IMR-90 (cell line): ENCODE results near the gene LDHAL6B. TPM values are rescaled to one million over a fixed set of nuclear protein-coding genes. Genes with fewer than 3 reads are reported as not detected.

Source experiments
- ATAC-seq: fragments of 200-7000 bp; cut with Tn5 transposase; 2 replicates; pipeline ENCODE4 v1.9.1; 2020; ENCODE audit warnings: low read depth, mild to moderate bottlenecking, moderate library complexity
- BruUV-seq: library from RNA; stranded (reverse); fragments of 400-500 nt; replicated peaks from 2 replicates; lab custom pipeline; 2021; lab: Mats Ljungman, UMichigan
- CTCF ChIA-PET: fragments of 300-600 bp; formaldehyde crosslinking; extraction: SDS; loops from one replicate; lab custom pipeline; 2021; ENCODE audit warnings: antibody characterized with exemption; lab: Yijun Ruan, JAX
- POLR2A ChIA-PET: fragments of 300-600 bp; sonication (Branson Sonifier 250); formaldehyde crosslinking; loops from one replicate; lab custom pipeline; 2022; ENCODE audit warnings: antibody characterized with exemption; ENCODE audit not compliant: unreplicated experiment; lab: Charles Lee
- DNase-seq: peaks from one replicate; pipeline ENCODE4 v3.0.0; 2013
- H2AFZ ChIP-seq: replicated peaks from 2 replicates; pipeline ENCODE3; 2013; ENCODE audit warnings: low read length, mild to moderate bottlenecking; ENCODE audit not compliant: poor library complexity
- H2AK5ac ChIP-seq: 2 replicates; pipeline ENCODE4 v1.6.1; 2013; ENCODE audit warnings: low read depth, low read length, inconsistent platforms
- H2AK9ac ChIP-seq: replicated peaks from 2 replicates; pipeline ENCODE3; 2013; ENCODE audit warnings: mild to moderate bottlenecking, low read depth, low read length, moderate library complexity; ENCODE audit not compliant: poor library complexity
- H2BK120ac ChIP-seq: 2 replicates; pipeline ENCODE4 v1.6.1; 2013; ENCODE audit warnings: low read depth, low read length, inconsistent platforms
- H2BK15ac ChIP-seq: 3 replicates; pipeline ENCODE4 v1.6.1; 2013; ENCODE audit warnings: low read depth, low read length, inconsistent platforms
- H2BK20ac ChIP-seq: 2 replicates; pipeline ENCODE4 v1.6.1; 2013; ENCODE audit warnings: low read depth, mild to moderate bottlenecking, inconsistent platforms, low read length, moderate library complexity
- H2BK5ac ChIP-seq: 2 replicates; pipeline ENCODE4 v1.6.1; 2013; ENCODE audit warnings: mild to moderate bottlenecking, low read depth, low read length, inconsistent platforms; ENCODE audit not compliant: poor library complexity, severe bottlenecking
- H3K14ac ChIP-seq: replicated peaks from 2 replicates; pipeline ENCODE4 v1.6.1; 2013; ENCODE audit warnings: low read depth, low read length, inconsistent platforms
- H3K18ac ChIP-seq: 2 replicates; pipeline ENCODE4 v1.6.1; 2013; ENCODE audit warnings: low read depth, low read length, control low read depth
- H3K23ac ChIP-seq: 2 replicates; pipeline ENCODE4 v1.6.1; 2013; ENCODE audit warnings: low read depth, low read length, inconsistent platforms
- H3K27ac ChIP-seq: 2 replicates; pipeline ENCODE4 v1.5.1; 2013; ENCODE audit warnings: mild to moderate bottlenecking, control low read depth, low read length; ENCODE audit not compliant: insufficient read depth
- H3K27me3 ChIP-seq: 2 replicates; pipeline ENCODE4 v1.6.1; 2013; ENCODE audit warnings: low read length; ENCODE audit not compliant: control insufficient read depth, insufficient read depth
- H3K36me3 ChIP-seq: 2 replicates; pipeline ENCODE4 v1.6.1; 2013; ENCODE audit warnings: low read length, mixed read lengths; ENCODE audit not compliant: control insufficient read depth, insufficient read depth
- H3K4ac ChIP-seq: 2 replicates; pipeline ENCODE4 v1.6.1; 2013; ENCODE audit warnings: low read depth, low read length, inconsistent platforms
- H3K4me1 ChIP-seq: 2 replicates; pipeline ENCODE4 v1.6.1; 2013; ENCODE audit warnings: low read length, mixed read lengths; ENCODE audit not compliant: control insufficient read depth, insufficient read depth
- H3K4me2 ChIP-seq: 2 replicates; pipeline ENCODE4 v1.6.1; 2013; ENCODE audit warnings: low read depth, mild to moderate bottlenecking, control low read depth, low read length, moderate library complexity
- H3K4me3 ChIP-seq: 2 replicates; pipeline ENCODE4 v1.5.1; 2013; ENCODE audit warnings: low read depth, mild to moderate bottlenecking, control low read depth, low read length, moderate library complexity; ENCODE audit not compliant: insufficient read depth
- H3K56ac ChIP-seq: 2 replicates; pipeline ENCODE4 v1.6.1; 2013; ENCODE audit warnings: low read length, inconsistent platforms; ENCODE audit not compliant: insufficient read depth; ENCODE audit errors: extremely low read depth
- H3K79me1 ChIP-seq, 2 experiments: 2 replicates each; pipeline ENCODE4 v1.6.1; 2013; ENCODE audit warnings: low read length in 2 of 2, inconsistent platforms in 1 of 2, low read depth in 1 of 2
- H3K9ac ChIP-seq: 2 replicates; pipeline ENCODE4 v1.6.1; 2013; ENCODE audit warnings: low read depth, low read length, control low read depth
- H3K9me1 ChIP-seq: 2 replicates; pipeline ENCODE4 v1.6.1; 2013; ENCODE audit warnings: low read length, inconsistent platforms; ENCODE audit not compliant: insufficient read depth
- H3K9me3 ChIP-seq: 2 replicates; pipeline ENCODE4 v1.6.1; 2013; ENCODE audit warnings: low read length; ENCODE audit not compliant: control insufficient read depth, insufficient read depth
- H4K20me1 ChIP-seq: 2 replicates; pipeline ENCODE4 v1.6.1; 2013; ENCODE audit warnings: low read length, inconsistent platforms; ENCODE audit not compliant: insufficient read depth
- H4K5ac ChIP-seq: 2 replicates; pipeline ENCODE4 v1.6.1; 2013; ENCODE audit warnings: mild to moderate bottlenecking, low read depth, low read length, control low read depth
- H4K8ac ChIP-seq, 2 experiments: 2 replicates each; pipeline ENCODE4 v1.6.1; 2013; ENCODE audit warnings: low read depth in 2 of 2, low read length in 2 of 2, control low read depth in 1 of 2, inconsistent platforms in 1 of 2
- H4K91ac ChIP-seq: 2 replicates; pipeline ENCODE4 v1.6.1; 2013; ENCODE audit warnings: low read depth, low read length, inconsistent platforms; ENCODE audit not compliant: insufficient read depth
- BHLHE40 ChIP-seq: fragments of 150-350 bp; IDR thresholded peaks from 2 replicates; pipeline ENCODE4 v1.6.1; 2016; ENCODE audit warnings: mild to moderate bottlenecking, low read depth, low read length
- CEBPB ChIP-seq: IDR thresholded peaks from 2 replicates; pipeline ENCODE4 v1.6.1; 2012; ENCODE audit warnings: low read depth, low read length, improper control_type of control experiment
- CHD1 ChIP-seq: IDR thresholded peaks from 2 replicates; pipeline ENCODE4 v1.6.1; 2012; ENCODE audit warnings: low read depth, low read length, improper control_type of control experiment
- FOS ChIP-seq: fragments of 150-350 bp; IDR thresholded peaks from 2 replicates; pipeline ENCODE4 v1.6.1; 2016; ENCODE audit warnings: low read depth, low read length
- MAFK ChIP-seq: IDR thresholded peaks from 2 replicates; pipeline ENCODE4 v1.6.1; 2012; ENCODE audit warnings: low read depth, low read length, improper control_type of control experiment
- MXI1 ChIP-seq: IDR thresholded peaks from 2 replicates; pipeline ENCODE4 v1.6.1; 2012; ENCODE audit warnings: low read depth, mild to moderate bottlenecking, low read length, moderate library complexity, borderline replicate concordance
- RAD21 ChIP-seq: IDR thresholded peaks from 2 replicates; pipeline ENCODE4 v1.6.1; 2012; ENCODE audit warnings: low read length, improper control_type of control experiment
- RFX5 ChIP-seq: IDR thresholded peaks from 2 replicates; pipeline ENCODE4 v1.8.0; 2012; ENCODE audit warnings: low read depth, mild to moderate bottlenecking, low read length, moderate library complexity
- SMC3 ChIP-seq: fragments of 150-350 bp; IDR thresholded peaks from 2 replicates; pipeline ENCODE4 v1.6.1; 2016; ENCODE audit warnings: low read depth, mild to moderate bottlenecking, antibody characterized with exemption, low read length, moderate library complexity
- WGBS, 2 experiments: methylation state at CpG; one replicate each; pipeline versions ENCODE4 v1.1.5 to v1.1.7; 2013; ENCODE audit warnings: missing lambda C conversion rate in 2 of 2; ENCODE audit not compliant: insufficient read length in 1 of 2; ENCODE audit errors: extremely low coverage in 2 of 2; 5-methylcytosine and 5-hydroxymethylcytosine counted together
- dilution Hi-C: fragments of 300-500 bp; cut with HindIII; formaldehyde crosslinking; loops from one replicate; pipeline ENCODE4 v1.14.3; 2018; ENCODE audit warnings: low sequenced_read_pairs; ENCODE audit not compliant: unreplicated experiment
- in situ Hi-C: fragments of 300-500 bp; cut with MboI; formaldehyde crosslinking; loops from 3 replicates; pipeline ENCODE4 v1.14.3; 2019; ENCODE audit warnings: low sequenced_read_pairs, inconsistent platforms, mixed read lengths
- intact Hi-C: fragments of 100-400 bp; cut with micrococcal nuclease; formaldehyde crosslinking; loops from 2 replicates; pipeline ENCODE4 v1.10.0; 2022
- polyA plus RNA-seq, 3 experiments: library from polyadenylated mRNA; depleted of rRNA; stranded (reverse); fragments of >200 nt; gene quantifications; 2 replicates each; pipeline ENCODE4 v1.2.3, GENCODE V29; 2012; ENCODE audit warnings: low replicate concordance in 1 of 3
- total RNA-seq: library from RNA; depleted of rRNA; stranded (reverse); fragments of >200 nt; gene quantifications from 2 replicates; pipeline ENCODE4 v1.2.3, GENCODE V29; 2012

Gene LDHAL6B
- total and polyA plus RNA-seq, 2 of the 4 experiments (the other 2 are of a cell fraction) = not detected

- H2AK9ac ChIP-seq = peak overlapping the region; percentile 1
- no peaks in the 10 kb centered on the region for H3K27me3 ChIP-seq
- H3K9me1 ChIP-seq = peaks cover 19% of the 10 kb centered on the region
- H2BK120ac ChIP-seq = 0 out of 2 replicates have a peak overlapping the region, but pooled peaks have one; percentile 83
- peaks cover 5% of the 10 kb centered on the region for H4K20me1 ChIP-seq
- no peak overlapping the region for H3K9ac ChIP-seq
- no peak overlapping the region for H3K23ac ChIP-seq
- H3K79me1 ChIP-seq = peaks cover 8 to 41% of the 10 kb centered on the region in 2 experiments; a peak in 3 of 4 replicates
- 0 out of 2 replicates have a peak overlapping the region, but pooled peaks have one; percentile 47 for H4K91ac ChIP-seq
- H3K9me3 ChIP-seq = peaks cover 2% of the 10 kb centered on the region; the same call in 1 of the 2 replicates
- no peak overlapping the region for H3K27ac ChIP-seq
- H3K4me3 ChIP-seq = no peak overlapping the region
- POLR2A ChIA-PET = no interaction called here
- dilution Hi-C loops = no loop called here
- peaks cover 21% of the 10 kb centered on the region for H3K36me3 ChIP-seq
- no peak overlapping the region for H3K4me2 ChIP-seq
- H2BK20ac ChIP-seq = peak overlapping the region; percentile 5; the same call in 1 of the 2 replicates
- intact Hi-C loops = no loop called here
- H4K8ac ChIP-seq = peak overlapping the region in 1 of 2 experiments; percentile 77; a peak in 1 of 4 replicates
- CTCF ChIA-PET = no interaction called here
- H3K18ac ChIP-seq = no peak overlapping the region
- H2AK5ac ChIP-seq = peak overlapping the region; percentile 38
- no peak overlapping the region for H2BK5ac ChIP-seq
- no peak overlapping the region for H3K56ac ChIP-seq
- WGBS, 2 experiments = 100% methylated on average over 2 of the region's 7 CpGs; no CpG with 5 or more reads in 1 of the 2 experiments
- no peak overlapping the region for H2AFZ ChIP-seq
- in situ Hi-C loops = no loop called here
- H3K4ac ChIP-seq = peak overlapping the region; percentile 17; the same call in 1 of the 2 replicates
- peak overlapping the region; percentile 43; the same call in 1 of the 2 replicates for H3K14ac ChIP-seq
- H2BK15ac ChIP-seq = peak overlapping the region; percentile 25; the same call in 2 of the 3 replicates
- ATAC-seq (no peak), DNase-seq (no peak)
- no peak overlapping the region for H4K5ac ChIP-seq
- H3K4me1 ChIP-seq = peaks cover 11% of the 10 kb centered on the region
- TF ChIP-seq MAFK = no peak
- no peak for TF ChIP-seq CEBPB
- no peak for TF ChIP-seq CHD1
- no peak for TF ChIP-seq BHLHE40
- TF ChIP-seq RFX5 = no peak
- TF ChIP-seq MXI1 = no peak
- TF ChIP-seq SMC3 = no peak
- TF ChIP-seq FOS = no peak
- TF ChIP-seq RAD21 = no peak
- BruUV-seq = no TSS peak
These were observed 16.4 kb upstream of the LDHAL6B start for GRCh38 chr15:59190291-59190690.
